Measurements from ENCODE around the gene MIS18A. TPM values are rescaled to one million over a fixed set of nuclear protein-coding genes. Genes with fewer than 3 reads are reported as not detected.
"Not testable (repeated sequence)": the region's sequence is repeated elsewhere in the genome, so short reads cannot be mapped to it uniquely, and the experiment has no call there.

Gene MIS18A
- total and polyA plus RNA-seq, 3 experiments from 2014 or later, result 10.7 to 29.7 (median 27.6) TPM

DNA sequence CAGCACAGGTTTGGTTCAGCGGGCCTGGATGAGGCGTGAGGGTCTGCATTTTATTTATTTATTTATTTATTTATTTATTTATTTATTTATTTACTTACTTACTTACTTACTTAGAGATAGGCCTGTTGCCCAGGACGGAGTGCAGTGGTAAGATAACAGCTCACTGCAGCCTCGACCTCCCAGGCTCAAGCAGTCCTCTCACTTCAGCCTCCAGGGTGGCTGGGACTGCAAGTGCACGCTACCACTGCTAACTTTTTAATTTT is 20.1 kb downstream of the MIS18A start:
- POLR2A ChIA-PET; H3K36me3 Mint-ChIP-seq; H3K36me3 ChIP-seq (ENCODE audit: insufficient read depth, low read length); H3K4me3 ChIP-seq (ENCODE audit: low read length); H3K27ac ChIP-seq (ENCODE audit: low read depth, low read length); H3K27ac Mint-ChIP-seq; DNase-seq; H3K9me3 ChIP-seq (ENCODE audit: low read length); H3K4me3 Mint-ChIP-seq; H3K27me3 ChIP-seq (ENCODE audit: insufficient read depth, low read length, poor library complexity, severe bottlenecking); H3K4me1 Mint-ChIP-seq; H3K4me1 ChIP-seq (ENCODE audit: insufficient read depth, low read length); H3K9me3 Mint-ChIP-seq: not testable (repeated sequence)
- H3K27me3 Mint-ChIP-seq, result peaks cover 0 to 26% of the 10 kb centered on the region in 2 donors
- CTCF ChIA-PET, result interaction anchor here (1.3 to 1.9 kb wide), 2 partner anchors 387 to 393 kb away, joined by 3 to 4 read pairs; no protein-coding TSS in a partner anchor

DNA sequence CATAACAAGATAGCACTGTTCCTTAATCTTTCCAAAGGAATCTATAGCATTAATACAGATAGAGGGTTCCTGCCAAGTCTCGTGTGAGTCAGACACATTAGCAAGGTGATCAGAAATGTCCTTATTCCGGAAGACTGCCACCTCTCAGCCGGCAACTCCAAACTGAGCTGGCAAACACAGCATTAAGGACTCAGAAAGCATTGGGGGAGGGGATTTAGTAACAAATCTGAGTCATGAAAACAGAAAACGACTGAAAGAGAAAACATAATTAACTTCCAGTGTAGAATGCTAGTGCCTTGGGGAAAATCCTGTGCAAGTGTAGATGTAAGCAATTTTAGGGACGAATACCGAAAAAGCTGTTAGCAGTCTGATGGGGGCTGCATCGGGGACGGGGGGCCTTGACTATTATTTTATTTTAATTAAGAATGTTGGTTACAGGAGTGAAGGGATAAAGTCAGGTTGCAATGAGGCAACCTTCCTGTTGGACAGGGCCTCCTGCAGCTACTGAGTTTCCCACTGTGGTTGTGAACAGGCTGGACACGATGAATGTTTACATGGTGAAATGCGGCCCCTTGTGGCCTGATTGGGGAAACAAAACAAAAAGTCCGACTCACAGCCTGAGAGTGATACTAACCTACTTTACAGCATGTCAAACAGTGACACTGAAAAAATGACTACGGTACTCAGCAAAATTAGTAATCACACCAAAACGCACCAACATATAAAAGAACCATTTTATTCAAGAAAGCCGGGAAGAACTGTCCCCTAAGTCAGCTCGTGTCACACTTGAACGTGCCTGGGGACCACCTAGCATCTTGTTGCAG is 20.7 kb downstream of the MIS18A start:
- Histone ChIP-seq H3K4me1 (ENCODE audit: insufficient read depth, low read length) (no peaks in the 10 kb centered on the region), H3K27me3 (ENCODE audit: insufficient read depth, low read length, poor library complexity, severe bottlenecking) (no peaks in the 10 kb centered on the region), H3K27ac (ENCODE audit: low read depth, low read length) (no peak overlapping the region), H3K36me3 (ENCODE audit: insufficient read depth, low read length) (no peaks in the 10 kb centered on the region), H3K9me3 (ENCODE audit: low read length) (no peaks in the 10 kb centered on the region), H3K4me3 (ENCODE audit: low read length) (no peak overlapping the region)
- Mint-ChIP-seq H3K4me1 (peaks cover 2 to 4% (median 3%) of the 10 kb centered on the region in 3 donors), H3K4me3 (no peak overlapping the region), H3K27me3 (peaks cover under 1 to 26% of the 10 kb centered on the region in 2 donors), H3K9me3 (no peaks in the 10 kb centered on the region), H3K36me3 (no peaks in the 10 kb centered on the region), H3K27ac (no peak overlapping the region)
- POLR2A ChIA-PET, result no interaction called here
- DNase-seq, result peak in 1 of 5 donors; percentile 13
- CTCF ChIA-PET, result interaction anchor here (1.3 to 1.9 kb wide), 2 partner anchors 386 to 392 kb away, joined by 3 to 4 read pairs; no protein-coding TSS in a partner anchor

DNA sequence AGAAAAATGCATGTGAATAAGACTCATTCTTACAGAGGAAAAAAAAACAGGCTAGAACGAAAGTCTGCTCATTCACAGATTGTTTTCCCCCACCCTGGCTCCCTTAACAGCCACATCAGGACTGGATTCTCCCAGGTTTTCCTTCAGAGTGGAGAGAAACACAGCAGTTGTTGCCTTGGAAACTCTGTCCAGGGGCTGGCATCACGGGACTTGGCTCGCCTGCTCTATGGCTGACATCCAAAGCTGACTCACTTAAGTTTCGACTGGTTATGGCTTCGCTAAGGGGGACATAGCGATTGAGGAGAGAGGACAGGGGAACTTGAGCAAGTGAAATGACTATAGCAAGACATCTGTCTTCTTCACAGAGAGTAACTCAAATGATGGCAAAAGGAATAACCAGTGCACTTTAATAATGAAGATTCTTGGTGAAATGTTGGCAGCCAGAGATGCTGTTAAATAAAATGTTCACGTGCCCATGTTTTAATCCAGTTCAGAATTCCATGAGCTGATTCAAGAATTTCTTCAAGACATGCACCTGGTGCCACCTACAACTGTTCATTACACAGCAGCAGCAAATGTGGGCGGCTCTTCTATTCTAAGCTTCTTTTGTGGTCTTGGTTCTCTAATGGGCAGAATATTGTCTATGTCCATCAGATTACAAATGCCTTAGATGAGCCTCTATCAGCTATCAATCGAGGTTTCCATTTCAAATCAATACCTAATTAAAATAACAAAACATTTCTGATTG is 21.8 kb downstream of the MIS18A start:
- H3K36me3 Mint-ChIP-seq, result no peaks in the 10 kb centered on the region
- H3K4me1 Mint-ChIP-seq, result peaks cover 2 to 4% (median 3%) of the 10 kb centered on the region in 3 donors
- ChIA-PET POLR2A (no interaction called here), CTCF (interaction anchor here (1.9 kb wide), 1 partner anchor 391 kb away, joined by 4 read pairs; no protein-coding TSS in a partner anchor)
- Histone ChIP-seq H3K36me3 (ENCODE audit: insufficient read depth, low read length) (no peaks in the 10 kb centered on the region), H3K27ac (ENCODE audit: low read depth, low read length) (no peak overlapping the region), H3K27me3 (ENCODE audit: insufficient read depth, low read length, poor library complexity, severe bottlenecking) (no peaks in the 10 kb centered on the region), H3K4me1 (ENCODE audit: insufficient read depth, low read length) (no peaks in the 10 kb centered on the region), H3K4me3 (ENCODE audit: low read length) (no peak overlapping the region), H3K9me3 (ENCODE audit: low read length) (no peaks in the 10 kb centered on the region)
- DNase-seq, result no peak
- no peak overlapping the region for H3K4me3 Mint-ChIP-seq
- H3K27ac Mint-ChIP-seq, result no peak overlapping the region
- H3K27me3 Mint-ChIP-seq, result peaks cover 7 to 30% of the 10 kb centered on the region in 2 donors
- H3K9me3 Mint-ChIP-seq, result no peaks in the 10 kb centered on the region

DNA sequence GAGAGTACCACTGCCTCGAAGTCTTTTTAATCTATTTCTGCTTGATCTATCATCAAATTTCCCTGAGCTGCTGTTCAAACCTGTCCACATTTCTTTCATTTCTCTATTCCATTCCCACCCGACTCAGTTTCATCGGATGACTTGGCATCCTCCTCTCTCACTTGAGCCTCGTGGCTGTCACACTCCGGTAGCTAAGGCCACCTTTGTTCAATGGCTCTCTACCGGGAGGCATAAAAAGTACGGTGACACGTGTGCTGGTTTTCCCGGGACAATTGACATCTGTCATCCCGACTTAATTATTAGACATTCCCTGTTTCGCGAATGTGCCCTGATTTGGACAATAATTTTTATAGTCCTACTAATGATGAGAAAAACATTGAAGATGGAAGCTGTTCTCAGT is 22.6 kb downstream of the MIS18A start:
- Mint-ChIP-seq H3K4me3 (no peak overlapping the region), H3K36me3 (peaks cover 0 to under 1% (median 0%) of the 10 kb centered on the region in 3 donors), H3K4me1 (peaks cover 2 to 4% (median 3%) of the 10 kb centered on the region in 3 donors), H3K9me3 (peaks cover 0 to 5% (median 3%) of the 10 kb centered on the region in 5 donors), H3K27ac (no peak overlapping the region), H3K27me3 (peaks cover 10 to 30% of the 10 kb centered on the region in 2 donors)
- Histone ChIP-seq H3K36me3 (ENCODE audit: insufficient read depth, low read length) (no peaks in the 10 kb centered on the region), H3K27ac (ENCODE audit: low read depth, low read length) (no peak overlapping the region), H3K27me3 (ENCODE audit: insufficient read depth, low read length, poor library complexity, severe bottlenecking) (no peaks in the 10 kb centered on the region), H3K4me1 (ENCODE audit: insufficient read depth, low read length) (no peaks in the 10 kb centered on the region), H3K9me3 (ENCODE audit: low read length) (no peaks in the 10 kb centered on the region), H3K4me3 (ENCODE audit: low read length) (no peak overlapping the region)
- ChIA-PET CTCF (no interaction called here), POLR2A (no interaction called here)
- DNase-seq, result no peak

DNA sequence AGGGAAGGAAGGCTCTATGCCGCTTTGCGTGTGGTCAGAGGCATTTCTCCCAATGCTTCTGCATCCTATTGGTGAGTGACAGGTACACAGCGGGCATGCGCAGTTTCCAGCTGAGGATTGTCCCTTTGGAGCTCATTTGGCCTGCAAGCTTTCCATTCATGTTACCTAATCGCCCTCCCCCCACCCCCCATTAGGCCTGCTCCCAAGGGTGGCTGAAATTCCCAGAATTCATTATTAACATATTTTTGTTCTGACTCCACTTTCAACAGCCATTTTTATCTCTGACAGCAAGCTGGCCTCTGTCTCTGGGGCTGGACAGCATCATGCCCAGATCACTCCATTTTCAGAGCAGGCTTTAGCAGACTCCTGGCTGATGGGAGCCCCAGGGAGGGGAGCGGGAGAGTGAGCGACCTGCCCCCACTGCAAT is 25.6 kb downstream of the MIS18A start:
- peaks cover 0 to 1% (median 0%) of the 10 kb centered on the region in 3 donors for H3K36me3 Mint-ChIP-seq
- Histone ChIP-seq H3K27me3 (ENCODE audit: insufficient read depth, low read length, poor library complexity, severe bottlenecking) (no peaks in the 10 kb centered on the region), H3K9me3 (ENCODE audit: low read length) (no peaks in the 10 kb centered on the region), H3K4me1 (ENCODE audit: insufficient read depth, low read length) (no peaks in the 10 kb centered on the region), H3K36me3 (ENCODE audit: insufficient read depth, low read length) (no peaks in the 10 kb centered on the region), H3K4me3 (ENCODE audit: low read length) (no peak overlapping the region), H3K27ac (ENCODE audit: low read depth, low read length) (no peak overlapping the region)
- H3K27me3 Mint-ChIP-seq, result peaks cover 18 to 46% of the 10 kb centered on the region in 2 donors
- ChIA-PET POLR2A (no interaction called here), CTCF (no interaction called here)
- H3K27ac Mint-ChIP-seq, result peak overlapping the region in 1 of 8 donors; percentile 77
- H3K9me3 Mint-ChIP-seq, result peaks cover 3 to 12% (median 9%) of the 10 kb centered on the region in 5 donors
- H3K4me3 Mint-ChIP-seq, result no peak overlapping the region
- H3K4me1 Mint-ChIP-seq, result peaks cover 0 to under 1% (median 0%) of the 10 kb centered on the region in 3 donors
- no peak for DNase-seq

DNA sequence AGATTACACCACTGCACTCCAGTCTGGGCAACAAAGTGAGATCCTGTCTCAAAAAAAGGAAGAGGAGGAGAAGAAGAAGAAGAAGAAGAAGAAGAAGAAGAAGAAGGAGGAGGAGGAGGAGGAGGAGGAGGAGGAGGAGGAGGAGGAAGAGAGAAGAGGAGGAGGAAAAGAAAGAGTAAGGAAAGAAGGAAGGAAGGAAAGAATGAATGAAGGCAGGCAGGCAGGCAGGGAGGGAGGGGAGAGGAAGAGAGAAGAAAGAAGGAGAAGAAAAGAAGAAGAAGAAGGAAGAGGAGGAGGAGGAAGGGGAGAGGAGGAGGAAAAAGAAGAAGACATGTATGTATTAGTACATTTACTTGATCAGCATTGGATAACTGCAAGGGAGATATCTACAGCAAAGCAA is 26.7 kb downstream of the MIS18A start:
- H3K9me3 ChIP-seq (ENCODE audit: low read length), result no peaks in the 10 kb centered on the region
- Mint-ChIP-seq H3K4me3 (no peak overlapping the region), H3K9me3 (peaks cover 3 to 12% (median 9%) of the 10 kb centered on the region in 5 donors), H3K4me1 (no peaks in the 10 kb centered on the region), H3K36me3 (peaks cover 0 to 1% (median 0%) of the 10 kb centered on the region in 3 donors), H3K27me3 (peaks cover 18 to 44% of the 10 kb centered on the region in 2 donors), H3K27ac (no peak overlapping the region)
- no peaks in the 10 kb centered on the region for H3K4me1 ChIP-seq (ENCODE audit: insufficient read depth, low read length)
- H3K36me3 ChIP-seq (ENCODE audit: insufficient read depth, low read length), result no peaks in the 10 kb centered on the region
- no peak overlapping the region for H3K4me3 ChIP-seq (ENCODE audit: low read length)
- DNase-seq, result no peak
- ChIA-PET CTCF (no interaction called here), POLR2A (no interaction called here)
- no peaks in the 10 kb centered on the region for H3K27me3 ChIP-seq (ENCODE audit: insufficient read depth, low read length, poor library complexity, severe bottlenecking)
- H3K27ac ChIP-seq (ENCODE audit: low read depth, low read length), result no peak overlapping the region

DNA sequence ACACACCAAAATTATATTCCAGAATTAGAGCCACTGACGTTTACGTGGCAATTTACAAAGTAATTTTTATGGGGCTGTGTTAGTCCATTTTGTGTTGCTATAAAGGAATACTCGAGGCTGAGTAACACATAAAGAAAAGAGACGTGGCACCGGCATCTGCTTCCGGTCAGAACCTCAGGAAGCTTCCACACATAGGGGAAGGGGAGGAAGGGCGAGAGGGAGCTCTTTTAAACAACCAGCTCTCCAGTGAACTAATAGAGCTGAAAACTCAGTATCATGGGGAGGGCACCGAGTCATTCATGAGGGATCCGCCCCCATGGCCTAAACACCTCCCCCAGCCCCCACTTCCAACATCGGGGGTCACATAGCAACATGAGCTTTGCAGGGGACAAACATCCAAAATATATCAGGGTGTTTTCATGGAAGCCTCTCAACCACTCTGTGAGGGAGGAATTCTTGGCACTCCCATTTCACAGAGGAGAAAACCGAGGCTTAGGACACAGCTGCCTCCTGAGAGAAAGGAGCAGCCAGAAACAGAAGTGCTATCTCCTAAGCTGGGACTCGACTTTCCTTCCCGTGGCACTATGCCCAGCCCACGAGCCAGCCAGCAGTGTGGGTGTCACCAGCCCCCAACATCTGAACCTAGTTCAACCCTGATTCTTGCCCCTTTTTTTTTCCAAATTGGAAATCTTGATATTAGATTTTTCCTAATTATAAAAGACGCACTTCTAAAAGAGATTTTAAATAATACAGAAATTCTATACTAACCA is 29.2 kb downstream of the MIS18A start:
- H3K9me3 ChIP-seq (ENCODE audit: low read length), result no peaks in the 10 kb centered on the region
- H3K4me1 Mint-ChIP-seq, result no peaks in the 10 kb centered on the region
- POLR2A ChIA-PET, result no interaction called here

More for the DNA sequence above, 29.2 kb downstream of the MIS18A start:
- CTCF ChIA-PET, result no interaction called here
- H3K36me3 ChIP-seq (ENCODE audit: insufficient read depth, low read length), result no peaks in the 10 kb centered on the region
- no peaks in the 10 kb centered on the region for H3K27me3 ChIP-seq (ENCODE audit: insufficient read depth, low read length, poor library complexity, severe bottlenecking)
- DNase-seq, result no peak
- H3K27ac ChIP-seq (ENCODE audit: low read depth, low read length), result no peak overlapping the region
- H3K27me3 Mint-ChIP-seq, result peaks cover 21 to 36% of the 10 kb centered on the region in 2 donors
- peaks cover 0 to 1% (median 0%) of the 10 kb centered on the region in 3 donors for H3K36me3 Mint-ChIP-seq
- H3K27ac Mint-ChIP-seq, result no peak overlapping the region
- no peak overlapping the region for H3K4me3 Mint-ChIP-seq
- no peaks in the 10 kb centered on the region for H3K4me1 ChIP-seq (ENCODE audit: insufficient read depth, low read length)
- H3K9me3 Mint-ChIP-seq, result peaks cover 3 to 12% (median 9%) of the 10 kb centered on the region in 5 donors
- no peak overlapping the region for H3K4me3 ChIP-seq (ENCODE audit: low read length)

Data from CD8-positive, alpha-beta memory T cell (primary cell).